Upper lobe of left lung (tissue), 4 donors: ENCODE data around the gene TNFRSF21.

Experiments used
- CTCF ChIP-seq, 6 experiments: fragments of 450-650 bp in 4 of 6; fragments of 200-600 bp in 2 of 6; sonication (generic) in 2 of 6; IDR thresholded peaks; one replicate each; pipeline ENCODE4 v1.5.1; 2016 to 2019; ENCODE audit warnings: antibody characterized with exemption in 6 of 6
- POLR2A ChIP-seq, 4 donors: fragments of 450-650 bp; IDR thresholded peaks; one replicate each; pipeline ENCODE4 v1.5.1; 2016 to 2017; ENCODE audit warnings: antibody characterized with exemption in 4 of 4, mild to moderate bottlenecking in 2 of 4
- POLR2AphosphoS5 ChIP-seq, 2 donors: sonication (generic); formaldehyde crosslinking; IDR thresholded peaks; one replicate each; pipeline ENCODE4 v1.5.1; 2017; ENCODE audit warnings: antibody characterized with exemption in 2 of 2

- TF ChIP-seq CTCF (IDR thresholded peaks at IDR 0.05) (no peak), POLR2AphosphoS5 (IDR thresholded peaks at IDR 0.05) (no peak), POLR2A (IDR thresholded peaks at IDR 0.05) (no peak)
Measured at GRCh38 chr6:47307362-47308197, 2.1 kb downstream of the TNFRSF21 start.
